Measurements from ENCODE around the gene PSME3IP1. TPM values are rescaled to one million over a fixed set of nuclear protein-coding genes. Genes with fewer than 3 reads are reported as not detected.
"Not testable (repeated sequence)": the region's sequence is repeated elsewhere in the genome, so short reads cannot be mapped to it uniquely, and the experiment has no call there.

PSME3IP1 gene
- polyA plus RNA-seq, 3 donors from 2014 or later, result 79.0 to 91.7 (median 88.9) TPM

- Mint-ChIP-seq H3K27me3 (ENCODE audit: low read depth in 3 of 3) (peaks cover 4 to 15% (median 13%) of the 10 kb centered on the region in 3 donors), H3K27ac (peak overlapping the region in 1 of 6 donors; percentile 46), H3K9me3 (no peaks in the 10 kb centered on the region), H3K36me3 (no peaks in the 10 kb centered on the region), H3K4me1 (peaks cover 32 to 53% of the 10 kb centered on the region in 2 donors), H3K4me3 (no peak overlapping the region)
- DNase-seq, result no peak
Observed at GRCh38 chr16:57190136-57190535, 4.3 kb upstream of the PSME3IP1 start.

GRCh38 chr16:57189527-57189926, 3.7 kb upstream of the PSME3IP1 start:
- not testable (repeated sequence) for H3K9me3 Mint-ChIP-seq, H3K36me3 Mint-ChIP-seq, DNase-seq, H3K4me3 Mint-ChIP-seq
- Mint-ChIP-seq H3K4me1 (peaks cover 38 to 57% of the 10 kb centered on the region in 2 donors), H3K27me3 (ENCODE audit: low read depth in 3 of 3) (peaks cover 4 to 15% (median 13%) of the 10 kb centered on the region in 3 donors), H3K27ac (peak overlapping the region in 1 of 6 donors; percentile 46)

DNA sequence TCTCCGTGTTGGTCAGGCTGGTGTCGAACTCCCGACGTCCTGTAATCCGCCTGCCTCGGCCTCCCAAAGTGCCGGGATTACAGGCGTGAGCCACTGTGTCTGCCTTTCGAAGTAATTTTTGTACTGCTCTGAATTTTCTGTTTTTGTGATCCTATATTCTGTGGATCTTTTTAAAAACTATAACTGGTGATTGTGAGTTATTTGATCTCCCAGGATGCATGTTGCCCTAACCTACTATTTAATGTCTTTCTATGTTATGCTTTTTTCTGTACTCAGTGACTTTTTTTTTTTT, 2.8 kb upstream of the PSME3IP1 start:
- Mint-ChIP-seq H3K27me3 (ENCODE audit: low read depth in 3 of 3) (peaks cover 4 to 15% (median 13%) of the 10 kb centered on the region in 3 donors), H3K4me1 (peaks cover 47 to 58% of the 10 kb centered on the region in 2 donors), H3K4me3 (peak overlapping the region in 4 of 5 donors; percentile 13 to 53 (median 47)), H3K36me3 (no peaks in the 10 kb centered on the region), H3K9me3 (no peaks in the 10 kb centered on the region), H3K27ac (peak overlapping the region in 2 of 6 donors; percentile 17 to 40)
- no peak for DNase-seq

- peak overlapping the region; percentile 8 to 97 (median 76) for H3K27ac Mint-ChIP-seq
- H3K4me1 Mint-ChIP-seq, result peaks cover 47 to 58% of the 10 kb centered on the region in 2 donors
- not testable (repeated sequence) for H3K9me3 Mint-ChIP-seq, DNase-seq, H3K36me3 Mint-ChIP-seq
- H3K27me3 Mint-ChIP-seq (ENCODE audit: low read depth in 3 of 3), result peaks cover 4 to 15% (median 13%) of the 10 kb centered on the region in 3 donors
- peak overlapping the region; percentile 61 to 100 (median 99) for H3K4me3 Mint-ChIP-seq
Observed at GRCh38 chr16:57187902-57188710, 2.3 kb upstream of the PSME3IP1 start.

DNA sequence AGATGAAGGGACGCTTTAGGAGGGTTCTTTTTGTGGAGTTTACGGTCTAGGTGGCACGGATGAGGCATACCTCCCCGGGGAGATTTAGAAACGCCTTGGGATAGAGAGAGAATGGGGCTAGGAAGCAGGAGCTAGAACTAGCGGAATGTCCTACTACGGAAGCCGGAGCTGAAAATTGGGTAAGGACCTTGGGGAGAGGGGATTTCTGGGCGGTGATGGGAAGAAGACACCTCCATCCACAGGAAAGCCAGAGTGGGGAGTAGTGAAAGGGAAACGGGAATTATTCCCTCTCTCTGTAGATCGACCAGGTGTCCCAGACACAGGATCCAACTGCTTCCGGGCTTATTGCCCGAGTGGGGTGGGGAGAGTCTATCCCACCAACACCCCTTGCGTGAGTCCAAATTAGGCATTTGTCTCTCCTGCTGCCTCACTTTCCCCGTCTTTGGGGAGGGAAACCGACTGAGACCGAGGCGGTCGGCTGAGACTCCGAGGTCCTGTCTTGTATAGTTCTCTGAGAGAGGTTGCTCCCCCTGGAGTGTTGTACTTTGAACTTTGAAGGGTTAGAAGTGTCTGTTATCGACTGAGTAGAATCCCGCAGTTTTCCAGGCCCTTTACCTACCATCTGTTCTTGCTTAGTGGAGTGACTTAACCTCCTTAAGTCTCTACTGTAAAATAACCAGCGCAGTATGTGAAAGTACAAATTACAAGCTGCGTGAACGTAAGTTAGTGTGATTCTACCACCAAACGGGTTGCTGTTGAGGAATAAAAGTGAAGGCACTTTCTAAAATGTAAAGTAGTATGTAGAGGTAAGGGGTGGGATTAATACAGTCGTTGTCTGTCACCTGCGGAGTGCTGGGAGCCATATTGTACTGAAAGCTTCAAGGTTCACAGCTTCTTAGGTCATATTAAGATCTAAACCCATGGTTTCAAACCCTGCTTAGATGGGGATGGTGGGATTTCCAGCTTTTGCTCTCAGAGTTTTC, 1.3 kb upstream of the PSME3IP1 start:
- Mint-ChIP-seq H3K4me1 (peaks cover 48 to 59% of the 10 kb centered on the region in 2 donors), H3K9me3 (no peaks in the 10 kb centered on the region), H3K27me3 (ENCODE audit: low read depth in 3 of 3) (peaks cover 4 to 13% (median 13%) of the 10 kb centered on the region in 3 donors), H3K4me3 (peak overlapping the region; percentile 96 to 100 (median 99)), H3K36me3 (no peaks in the 10 kb centered on the region), H3K27ac (peak overlapping the region; percentile 94 to 98 (median 97))
- DNase-seq, result peak; percentile 10 to 16 (median 14)

- Mint-ChIP-seq H3K4me3 (peak overlapping the region; percentile 96 to 100 (median 99)), H3K36me3 (no peaks in the 10 kb centered on the region), H3K27me3 (ENCODE audit: low read depth in 3 of 3) (peaks cover 4 to 15% (median 13%) of the 10 kb centered on the region in 3 donors), H3K9me3 (no peaks in the 10 kb centered on the region), H3K4me1 (peaks cover 53 to 68% of the 10 kb centered on the region in 2 donors), H3K27ac (peak overlapping the region; percentile 94 to 98 (median 97))
- DNase-seq, result no peak
Observed at GRCh38 chr16:57185446-57185944, 344 bp downstream of the PSME3IP1 start.

GRCh38 chr16:57184887-57185445, 873 bp downstream of the PSME3IP1 start:
- Mint-ChIP-seq H3K4me3 (peak overlapping the region; percentile 96 to 100 (median 99)), H3K36me3 (no peaks in the 10 kb centered on the region), H3K27ac (peak overlapping the region; percentile 94 to 98 (median 97)), H3K4me1 (peaks cover 54 to 68% of the 10 kb centered on the region in 2 donors), H3K27me3 (ENCODE audit: low read depth in 3 of 3) (peaks cover 4 to 15% (median 13%) of the 10 kb centered on the region in 3 donors), H3K9me3 (no peaks in the 10 kb centered on the region)
- DNase-seq, result no peak

- DNase-seq, result no peak
- Mint-ChIP-seq H3K4me3 (peak overlapping the region; percentile 31 to 100 (median 99)), H3K27ac (peak overlapping the region in 4 of 6 donors; percentile 15 to 80 (median 66)), H3K4me1 (peaks cover 52 to 68% of the 10 kb centered on the region in 2 donors), H3K36me3 (no peaks in the 10 kb centered on the region), H3K27me3 (ENCODE audit: low read depth in 3 of 3) (peaks cover 4 to 15% (median 13%) of the 10 kb centered on the region in 3 donors), H3K9me3 (no peaks in the 10 kb centered on the region)
Observed at GRCh38 chr16:57184113-57184512, 1.7 kb downstream of the PSME3IP1 start.

DNA sequence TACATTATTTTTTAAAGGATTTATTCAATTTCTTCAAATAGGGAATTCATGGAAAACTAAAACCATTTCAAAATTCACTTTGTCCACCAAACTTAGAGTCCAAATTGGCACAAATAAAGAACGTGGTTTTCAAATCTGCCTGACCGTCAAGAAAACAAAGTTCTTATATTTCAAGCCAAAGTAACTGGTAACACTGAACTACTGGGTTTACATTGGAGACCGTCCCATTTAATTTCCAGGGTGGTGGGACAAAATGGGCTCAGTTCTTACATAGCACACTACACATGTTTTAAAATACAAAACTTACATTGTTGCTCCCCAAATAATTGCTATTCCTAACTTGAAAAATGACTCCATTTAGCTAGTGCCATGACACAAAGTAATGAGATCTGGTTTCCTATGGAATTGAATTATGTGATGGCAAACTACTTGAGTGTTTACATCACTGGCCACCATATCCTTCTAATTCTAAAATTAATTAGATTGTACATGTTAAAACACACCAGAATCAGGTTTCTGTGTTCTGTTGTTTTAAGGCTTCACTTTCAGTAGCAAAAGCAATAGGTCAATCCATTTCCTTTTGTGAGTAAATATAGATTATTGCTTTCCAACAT, 6.5 kb downstream of the PSME3IP1 start:
- Mint-ChIP-seq H3K27ac (no peak overlapping the region), H3K27me3 (ENCODE audit: low read depth in 3 of 3) (peaks cover 0 to 2% (median 0%) of the 10 kb centered on the region in 3 donors), H3K4me1 (peaks cover 14 to 24% of the 10 kb centered on the region in 2 donors), H3K4me3 (no peak overlapping the region), H3K9me3 (no peaks in the 10 kb centered on the region), H3K36me3 (peaks cover 0 to 3% (median 2%) of the 10 kb centered on the region in 3 donors)
- DNase-seq, result no peak

GRCh38 chr16:57178793-57179212, 7.0 kb downstream of the PSME3IP1 start:
- Mint-ChIP-seq H3K27ac (no peak overlapping the region), H3K36me3 (peaks cover under 1 to 3% (median 3%) of the 10 kb centered on the region in 3 donors), H3K9me3 (no peaks in the 10 kb centered on the region), H3K4me3 (no peak overlapping the region), H3K4me1 (peaks cover 8 to 19% of the 10 kb centered on the region in 2 donors), H3K27me3 (ENCODE audit: low read depth in 3 of 3) (peaks cover 0 to 2% (median 0%) of the 10 kb centered on the region in 3 donors)
- DNase-seq, result no peak

DNA sequence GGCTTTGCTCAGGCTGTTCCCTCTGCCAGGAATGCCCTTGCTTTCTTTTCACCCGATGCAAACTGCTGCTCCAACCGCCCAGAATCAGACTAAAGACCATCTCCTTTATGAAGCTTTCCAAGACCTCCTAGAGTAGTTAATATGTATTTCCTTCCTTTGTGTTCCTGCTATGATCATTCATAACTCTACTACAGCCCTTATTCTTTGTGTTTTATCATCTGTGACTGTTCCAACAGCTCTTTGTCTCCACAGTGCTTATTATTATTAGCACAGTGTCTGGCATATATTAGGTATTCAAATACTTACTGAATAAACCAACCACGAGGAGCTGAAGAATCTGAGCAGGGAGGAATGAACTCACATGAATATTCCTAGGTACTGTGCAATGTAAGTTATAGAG, 7.6 kb downstream of the PSME3IP1 start:
- DNase-seq, result no peak
- H3K27me3 Mint-ChIP-seq (ENCODE audit: low read depth in 3 of 3), result peaks cover 0 to 2% (median 0%) of the 10 kb centered on the region in 3 donors
- peak overlapping the region in 1 of 6 donors; percentile 39 for H3K27ac Mint-ChIP-seq
- H3K4me3 Mint-ChIP-seq, result no peak overlapping the region
- peaks cover 8 to 15% of the 10 kb centered on the region in 2 donors for H3K4me1 Mint-ChIP-seq
- H3K36me3 Mint-ChIP-seq, result peaks cover 3 to 7% (median 4%) of the 10 kb centered on the region in 3 donors
- H3K9me3 Mint-ChIP-seq, result no peaks in the 10 kb centered on the region

- Mint-ChIP-seq H3K27me3 (ENCODE audit: low read depth in 3 of 3) (no peaks in the 10 kb centered on the region), H3K4me3 (no peak overlapping the region), H3K4me1 (peaks cover 2 to 4% of the 10 kb centered on the region in 2 donors), H3K36me3 (peaks cover 17 to 22% (median 22%) of the 10 kb centered on the region in 3 donors), H3K9me3 (no peaks in the 10 kb centered on the region), H3K27ac (no peak overlapping the region)
- no peak for DNase-seq
Observed at GRCh38 chr16:57175896-57176295, 9.9 kb downstream of the PSME3IP1 start.

All from immature natural killer cell (primary cell).